Measurements from ENCODE around the gene SYNE4. TPM values are rescaled to one million over a fixed set of nuclear protein-coding genes. Genes with fewer than 3 reads are reported as not detected.

SYNE4 gene
- total and polyA plus RNA-seq, 9 of the 15 experiments (the other 6 are each of a cell fraction or from before 2014, with no cell fraction given) = 0.03 to 0.65 (median 0.29) TPM

- Histone ChIP-seq H3K4me1 (replicated peaks in 1 of 2; ENCODE audit: control insufficient read depth in 2 of 2, insufficient read depth in 2 of 2, low read length in 2 of 2) (peaks cover 5 to 26% of the 10 kb centered on the region in 2 experiments; a peak in 3 of 5 replicates), H3K27ac (ENCODE audit: extremely low read depth, low read depth, low read length) (peak within 1 kb of the TSS; percentile 92), H3K9me3 (replicated peaks; ENCODE audit: control insufficient read depth, insufficient read depth, low read depth, low read length) (no peaks in the 10 kb centered on the region), H4K20me1 (replicated peaks; ENCODE audit: control insufficient read depth, insufficient read depth, low read length) (no peaks in the 10 kb centered on the region), H3K36me3 (ENCODE audit: control insufficient read depth, insufficient read depth, low read length) (peaks cover 25% of the 10 kb centered on the region), H3K27me3 (ENCODE audit: control insufficient read depth in 2 of 2, insufficient read depth in 2 of 2, low read length in 2 of 2) (no peaks in the 10 kb centered on the region), H3K9me1 (ENCODE audit: control insufficient read depth, insufficient read depth, low read length) (no peaks in the 10 kb centered on the region), H3K4me2 (ENCODE audit: insufficient read depth, low read length) (peak within 1 kb of the TSS; percentile 90), H2AFZ (ENCODE audit: low read depth, low read length) (peak within 1 kb of the TSS; percentile 91), H3K79me2 (ENCODE audit: control insufficient read depth, insufficient read depth, low read length) (peaks cover 36% of the 10 kb centered on the region), H3K9ac (ENCODE audit: insufficient read depth in 1 of 2, low read depth in 2 of 2, low read length in 2 of 2) (peak within 1 kb of the TSS; percentile 77 to 96), H3K4me3 (peak within 1 kb of the TSS; percentile 55)
- WGBS (ENCODE audit: insufficient coverage, low coverage, missing lambda C conversion rate) = 0% methylated on average over 53 of the region's 56 CpGs
- in situ Hi-C loops (cut with MboI) (no loop called here), intact Hi-C loops (cut with micrococcal nuclease) (loop anchor here (5.0 kb wide), 1 partner anchor 57 kb away; the partner anchor contains the start of gene SDHAF1)
- peak; percentile 90 for ATAC-seq
- CTCF ChIA-PET (ENCODE audit: low intra/inter-chr PET ratio) = interaction anchor here (0.7 to 1.6 kb wide), 3 partner anchors 59 to 112 kb away, joined by 3 to 5 read pairs (median 3); partner anchors contain the start of gene SDHAF1
- no TSS peak for BruUV-seq (replicated peaks)
- peak; percentile 96 for FAIRE-seq
- DNase-seq (ENCODE audit: extremely low read depth in 1 of 4, low spot score in 3 of 4) = peak; percentile 94 to 99 (median 97)
- POLR2A ChIA-PET = interaction anchor here (0.5 to 1.5 kb wide), 12 partner anchors 9 to 111 kb away, joined by 3 to 6 read pairs (median 4); partner anchors contain the start of gene ALKBH6
- TF ChIP-seq EHMT2 (IDR thresholded peaks at IDR 0.05) (no peak), MIER1 (IDR thresholded peaks at IDR 0.05; ENCODE audit: low read depth) (no peak), POLR2AphosphoS5 (IDR thresholded peaks at IDR 0.05; ENCODE audit: control insufficient read depth, insufficient read depth, low read depth, low read length) (peak; percentile 52; the same call in 1 of the 2 replicates), DPF2 (IDR thresholded peaks at IDR 0.05) (peak; percentile 53; the same call in 1 of the 2 replicates), RBM34 (IDR thresholded peaks at IDR 0.05; ENCODE audit: borderline replicate concordance, insufficient read depth, low read length) (no peak), HEY1 (CRISPR knock-in tag; IDR thresholded peaks at IDR 0.05; ENCODE audit: borderline replicate concordance) (no peak), TRIM24 (IDR thresholded peaks at IDR 0.05) (peak; percentile 16 to 38; a peak in 3 of 4 replicates), MNT (conservative IDR thresholded peaks at IDR 0.05) (peak; percentile 93 to 95), SETDB1 (IDR thresholded peaks at IDR 0.05; ENCODE audit: low read length) (no peak), STAT5A (IDR thresholded peaks at IDR 0.05; ENCODE audit: borderline replicate concordance, low read length) (no peak), SNRNP70 (optimal IDR thresholded peaks at IDR 0.05; ENCODE audit: low read depth, low read length) (no peak), FOXA3 (CRISPR knock-in tag; conservative IDR thresholded peaks at IDR 0.05 in 1 of 2, IDR thresholded peaks at IDR 0.05 in 1 of 2) (no peak), BRF1 (IDR thresholded peaks at IDR 0.05; ENCODE audit: borderline replicate concordance, extremely low read depth, insufficient read length) (no peak), DIDO1 (tag; IDR thresholded peaks at IDR 0.05; ENCODE audit: low read depth) (peak; percentile 81), HDAC8 (tag; IDR thresholded peaks at IDR 0.05) (peak; percentile 71; the same call in 1 of the 2 replicates), SRSF1 (IDR thresholded peaks at IDR 0.05; ENCODE audit: low read depth, low read length) (no peak), HDAC1 (IDR thresholded peaks at IDR 0.05) (peak in 1 of 2 experiments; percentile 93; a peak in 2 of 4 replicates), U2AF2 (optimal IDR thresholded peaks at IDR 0.05; ENCODE audit: low read depth, low read length) (no peak), ETV5 (CRISPR knock-in tag; IDR thresholded peaks at IDR 0.05; ENCODE audit: low read depth) (peak; percentile 62; the same call in 1 of the 2 replicates)
- TF ChIP-seq, protein P1, sequence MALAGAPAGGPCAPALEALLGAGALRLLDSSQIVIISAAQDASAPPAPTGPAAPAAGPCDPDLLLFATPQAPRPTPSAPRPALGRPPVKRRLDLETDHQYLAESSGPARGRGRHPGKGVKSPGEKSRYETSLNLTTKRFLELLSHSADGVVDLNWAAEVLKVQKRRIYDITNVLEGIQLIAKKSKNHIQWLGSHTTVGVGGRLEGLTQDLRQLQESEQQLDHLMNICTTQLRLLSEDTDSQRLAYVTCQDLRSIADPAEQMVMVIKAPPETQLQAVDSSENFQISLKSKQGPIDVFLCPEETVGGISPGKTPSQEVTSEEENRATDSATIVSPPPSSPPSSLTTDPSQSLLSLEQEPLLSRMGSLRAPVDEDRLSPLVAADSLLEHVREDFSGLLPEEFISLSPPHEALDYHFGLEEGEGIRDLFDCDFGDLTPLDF (CRISPR knock-in tag; IDR thresholded peaks at IDR 0.05) = no peak
Observed at GRCh38 chr19:36054119-36054732, 45.6 kb upstream of the SYNE4 start, which contains the start of gene THAP8. Gene THAP8, minus strand, starts transcription at chr19:36054285. Its CDS starts 68 bp downstream, at chr19:36054217.

All from K562 (cell line).